Coronary artery (tissue), 2 donors: ENCODE measurements around the gene PARD6G.

Source experiments
- DNase-seq: peaks from one replicate; pipeline ENCODE4 v3.0.0-alpha.2; 2017; ENCODE audit warnings: low spot score
- H3K27ac ChIP-seq, 2 donors: fragments of 200-600 bp; sonication (generic); one replicate each; pipeline ENCODE4 v1.5.1; 2016 to 2019
- H3K4me3 ChIP-seq: fragments of 200-600 bp; sonication (generic); 2 replicates; pipeline ENCODE4 v1.5.1; 2016; ENCODE audit warnings: mild to moderate bottlenecking, moderate library complexity
- CTCF ChIP-seq: fragments of 200-600 bp; sonication (generic); IDR thresholded peaks from one replicate; pipeline ENCODE4 v1.5.1; 2019; ENCODE audit warnings: antibody characterized with exemption

PARD6G gene

GRCh38 chr18:80175451-80176204, 71.7 kb downstream of the PARD6G start:
- TF ChIP-seq CTCF, result no peak
- H3K4me3 ChIP-seq, result no peak overlapping the region
- DNase-seq, result no peak
- no peak overlapping the region for H3K27ac ChIP-seq

GRCh38 chr18:80173060-80173459, 74.3 kb downstream of the PARD6G start:
- Histone ChIP-seq H3K4me3 (no peak overlapping the region), H3K27ac (no peak overlapping the region)
- DNase-seq, result no peak
- TF ChIP-seq CTCF, result no peak

GRCh38 chr18:80172056-80172455, 75.3 kb downstream of the PARD6G start:
- TF ChIP-seq CTCF, result no peak
- no peak for DNase-seq
- no peak overlapping the region for H3K27ac ChIP-seq
- H3K4me3 ChIP-seq, result no peak overlapping the region

- DNase-seq, result no peak
- TF ChIP-seq CTCF, result peak; percentile 67
- H3K27ac ChIP-seq, result no peak overlapping the region
- peak overlapping the region; percentile 63 for H3K4me3 ChIP-seq
These were observed 76.1 kb downstream of the PARD6G start for GRCh38 chr18:80171054-80171872.

GRCh38 chr18:80170395-80171053, 76.8 kb downstream of the PARD6G start:
- no peak for TF ChIP-seq CTCF
- Histone ChIP-seq H3K27ac (no peak overlapping the region), H3K4me3 (no peak overlapping the region)
- DNase-seq, result no peak

GRCh38 chr18:80169607-80170006, 77.7 kb downstream of the PARD6G start:
- TF ChIP-seq CTCF, result no peak
- no peak for DNase-seq

More at GRCh38 chr18:80169607-80170006, 77.7 kb downstream of the PARD6G start:
- H3K4me3 ChIP-seq, result no peak overlapping the region
- no peak overlapping the region for H3K27ac ChIP-seq
